Lower leg skin (tissue), 3 donors: ENCODE data around the gene RBM3.

Experiments
- POLR2A ChIP-seq, 2 donors: fragments of 450-650 bp; IDR thresholded peaks; one replicate each; pipeline ENCODE4 v1.6.1; 2016 to 2017; ENCODE audit warnings: antibody characterized with exemption in 2 of 2, mild to moderate bottlenecking in 1 of 2, moderate library complexity in 1 of 2
- TF ChIP-seq, protein P1 (sequence below), 3 donors: fragments of 450-650 bp; IDR thresholded peaks; one replicate each; pipeline ENCODE4 v1.5.1; 2016; ENCODE audit warnings: antibody characterized with exemption in 3 of 3, mild to moderate bottlenecking in 3 of 3, moderate library complexity in 2 of 3

DNA sequence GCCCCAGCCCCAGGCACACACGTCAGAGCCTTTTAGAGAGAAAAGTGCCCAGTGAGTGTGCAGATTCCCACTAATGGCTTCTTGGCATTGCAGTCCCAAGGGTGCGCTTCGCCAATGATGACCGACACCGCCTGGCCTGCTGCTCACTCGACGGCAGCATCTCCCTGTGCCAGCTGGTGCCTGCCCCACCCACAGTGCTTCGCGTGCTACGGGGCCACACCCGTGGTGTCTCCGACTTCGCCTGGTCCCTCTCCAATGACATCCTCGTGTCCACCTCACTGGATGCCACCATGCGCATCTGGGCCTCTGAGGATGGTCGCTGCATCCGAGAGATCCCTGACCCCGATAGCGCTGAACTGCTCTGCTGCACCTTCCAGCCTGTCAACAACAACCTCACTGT lies 25.9 kb downstream of the RBM3 start:
- TF ChIP-seq, protein P1, sequence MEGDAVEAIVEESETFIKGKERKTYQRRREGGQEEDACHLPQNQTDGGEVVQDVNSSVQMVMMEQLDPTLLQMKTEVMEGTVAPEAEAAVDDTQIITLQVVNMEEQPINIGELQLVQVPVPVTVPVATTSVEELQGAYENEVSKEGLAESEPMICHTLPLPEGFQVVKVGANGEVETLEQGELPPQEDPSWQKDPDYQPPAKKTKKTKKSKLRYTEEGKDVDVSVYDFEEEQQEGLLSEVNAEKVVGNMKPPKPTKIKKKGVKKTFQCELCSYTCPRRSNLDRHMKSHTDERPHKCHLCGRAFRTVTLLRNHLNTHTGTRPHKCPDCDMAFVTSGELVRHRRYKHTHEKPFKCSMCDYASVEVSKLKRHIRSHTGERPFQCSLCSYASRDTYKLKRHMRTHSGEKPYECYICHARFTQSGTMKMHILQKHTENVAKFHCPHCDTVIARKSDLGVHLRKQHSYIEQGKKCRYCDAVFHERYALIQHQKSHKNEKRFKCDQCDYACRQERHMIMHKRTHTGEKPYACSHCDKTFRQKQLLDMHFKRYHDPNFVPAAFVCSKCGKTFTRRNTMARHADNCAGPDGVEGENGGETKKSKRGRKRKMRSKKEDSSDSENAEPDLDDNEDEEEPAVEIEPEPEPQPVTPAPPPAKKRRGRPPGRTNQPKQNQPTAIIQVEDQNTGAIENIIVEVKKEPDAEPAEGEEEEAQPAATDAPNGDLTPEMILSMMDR (IDR thresholded peaks at IDR 0.05), result no peak
- TF ChIP-seq POLR2A (IDR thresholded peaks at IDR 0.05), result no peak
